ENCODE measurements around the gene PFDN6. TPM values are rescaled to one million over a fixed set of nuclear protein-coding genes. Genes with fewer than 3 reads are reported as not detected.

The PFDN6 gene
- total RNA-seq, 1 experiment from 2014 or later: 90.5 TPM

DNA sequence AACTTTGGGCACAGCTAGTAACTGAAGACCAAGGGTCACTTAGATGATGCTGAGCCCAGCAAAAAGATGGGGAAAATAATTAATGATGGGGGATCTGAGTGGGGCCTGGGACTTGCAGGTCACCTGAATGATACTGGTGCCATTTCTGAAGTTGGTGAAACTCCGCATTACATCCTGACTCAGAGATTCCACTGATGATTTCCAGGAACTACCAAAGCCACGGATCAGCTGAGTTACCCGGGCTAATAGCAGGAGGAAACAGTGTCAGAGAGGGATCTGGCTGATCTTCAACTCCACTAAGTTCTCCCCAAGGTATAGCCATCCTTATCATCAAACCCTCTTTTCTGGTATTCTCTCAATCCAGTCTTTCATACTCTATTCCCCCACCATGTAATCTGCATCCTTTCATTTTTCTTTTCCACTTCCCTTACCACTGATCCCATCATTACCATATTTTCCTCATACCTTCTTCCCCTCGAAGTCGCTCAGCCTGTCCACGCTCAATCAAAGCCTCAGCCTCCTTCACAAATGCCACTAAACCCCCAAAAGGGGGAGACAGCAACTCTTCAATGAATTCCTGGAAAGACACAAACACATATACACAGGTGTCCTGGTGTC lies 37.9 kb upstream of the PFDN6 start:
- ChIA-PET RAD21 (ENCODE audit: low non-redundant PET in 1 of 2, low total read pairs in 2 of 2, uncharacterized antibody in 2 of 2, unreplicated experiment in 2 of 2) (no interaction called here), POLR2A (interaction anchor here (3.7 to 4.0 kb wide), 2 partner anchors 10 to 20 kb away, joined by 19 to 24 read pairs; partner anchors contain the start of genes RPS18 and VPS52), CTCF (no interaction called here)
- ATAC-seq (no peak), DNase-seq (ENCODE audit: low read depth, low spot score) (no peak)
- Histone ChIP-seq H3K27me3 (ENCODE audit: insufficient read depth, low read length) (no peaks in the 10 kb centered on the region), H2AFZ (ENCODE audit: low read depth, low read length, poor library complexity, severe bottlenecking) (no peak overlapping the region), H3K9me3 (ENCODE audit: control insufficient read depth in 1 of 2, insufficient read depth in 1 of 2, low read depth in 1 of 2, low read length in 2 of 2) (no peaks in the 10 kb centered on the region), H3K4me3 (replicated peaks in 1 of 2; ENCODE audit: low read depth in 1 of 2, low read length in 2 of 2) (no peak overlapping the region), H3K9ac (ENCODE audit: low read length) (no peak overlapping the region), H3K9me2 (ENCODE audit: insufficient read depth) (no peaks in the 10 kb centered on the region), H3K27ac (ENCODE audit: low read depth, low read length) (no peak overlapping the region), H4K20me1 (ENCODE audit: insufficient read depth) (no peaks in the 10 kb centered on the region), H3K79me2 (ENCODE audit: insufficient read depth, low read length) (no peaks in the 10 kb centered on the region), H3K36me3 (ENCODE audit: control insufficient read depth in 1 of 2, insufficient read depth in 2 of 2, low read length in 2 of 2) (no peaks in the 10 kb centered on the region), H3K4me1 (ENCODE audit: control insufficient read depth in 1 of 2, insufficient read depth in 2 of 2, low read length in 2 of 2) (peaks cover 24 to 53% of the 10 kb centered on the region in 2 experiments), H3K4me2 (ENCODE audit: low read length) (no peak overlapping the region)
- TF ChIP-seq, protein P1, sequence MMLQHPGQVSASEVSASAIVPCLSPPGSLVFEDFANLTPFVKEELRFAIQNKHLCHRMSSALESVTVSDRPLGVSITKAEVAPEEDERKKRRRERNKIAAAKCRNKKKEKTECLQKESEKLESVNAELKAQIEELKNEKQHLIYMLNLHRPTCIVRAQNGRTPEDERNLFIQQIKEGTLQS (IDR thresholded peaks at IDR 0.05): no peak
- TF ChIP-seq, protein P2, sequence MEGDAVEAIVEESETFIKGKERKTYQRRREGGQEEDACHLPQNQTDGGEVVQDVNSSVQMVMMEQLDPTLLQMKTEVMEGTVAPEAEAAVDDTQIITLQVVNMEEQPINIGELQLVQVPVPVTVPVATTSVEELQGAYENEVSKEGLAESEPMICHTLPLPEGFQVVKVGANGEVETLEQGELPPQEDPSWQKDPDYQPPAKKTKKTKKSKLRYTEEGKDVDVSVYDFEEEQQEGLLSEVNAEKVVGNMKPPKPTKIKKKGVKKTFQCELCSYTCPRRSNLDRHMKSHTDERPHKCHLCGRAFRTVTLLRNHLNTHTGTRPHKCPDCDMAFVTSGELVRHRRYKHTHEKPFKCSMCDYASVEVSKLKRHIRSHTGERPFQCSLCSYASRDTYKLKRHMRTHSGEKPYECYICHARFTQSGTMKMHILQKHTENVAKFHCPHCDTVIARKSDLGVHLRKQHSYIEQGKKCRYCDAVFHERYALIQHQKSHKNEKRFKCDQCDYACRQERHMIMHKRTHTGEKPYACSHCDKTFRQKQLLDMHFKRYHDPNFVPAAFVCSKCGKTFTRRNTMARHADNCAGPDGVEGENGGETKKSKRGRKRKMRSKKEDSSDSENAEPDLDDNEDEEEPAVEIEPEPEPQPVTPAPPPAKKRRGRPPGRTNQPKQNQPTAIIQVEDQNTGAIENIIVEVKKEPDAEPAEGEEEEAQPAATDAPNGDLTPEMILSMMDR (IDR thresholded peaks at IDR 0.05 in 2 of 3, conservative IDR thresholded peaks at IDR 0.05 in 1 of 3; ENCODE audit: borderline replicate concordance in 1 of 3, insufficient read depth in 1 of 3, low read depth in 2 of 3, low read length in 2 of 3): no peak
- no peak for TF ChIP-seq TCF7L2 (IDR thresholded peaks at IDR 0.05; ENCODE audit: borderline replicate concordance, extremely low read depth, insufficient read depth, insufficient read length)
- peak; percentile 16; the same call in 1 of the 2 replicates for TF ChIP-seq RAD21 (IDR thresholded peaks at IDR 0.05; ENCODE audit: low read depth)
- TF ChIP-seq POLR2AphosphoS5 (IDR thresholded peaks at IDR 0.05; ENCODE audit: low read depth, low read length): no peak
- TF ChIP-seq JUND (IDR thresholded peaks at IDR 0.05): no peak
- intact Hi-C loops (cut with micrococcal nuclease): no loop called here
- BruUV-seq (replicated peaks): no TSS peak

DNA sequence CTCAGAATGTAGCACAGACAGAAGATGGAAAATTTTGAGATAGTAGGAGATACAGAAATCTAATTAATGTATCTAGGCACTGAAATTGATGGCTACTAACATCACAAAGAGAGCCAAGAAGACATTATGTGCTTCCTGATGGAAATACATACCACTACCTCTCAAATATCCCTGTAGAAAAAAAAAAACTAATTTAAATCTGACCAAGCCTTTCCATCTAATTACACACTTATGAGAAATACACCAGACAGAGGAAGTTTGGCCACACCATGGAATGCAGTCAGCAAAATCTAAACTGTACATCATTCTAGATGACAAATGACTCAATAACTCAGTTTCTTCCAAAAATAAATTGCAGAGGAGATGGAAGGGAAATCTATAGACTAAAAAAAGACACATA lies 36.6 kb upstream of the PFDN6 start:
- no peaks in the 10 kb centered on the region for H3K27me3 ChIP-seq (ENCODE audit: insufficient read depth, low read length)
- ATAC-seq: no peak
- BruUV-seq (replicated peaks): no TSS peak
- DNase-seq (ENCODE audit: low read depth, low spot score): no peak
- no peak overlapping the region for H3K4me2 ChIP-seq (ENCODE audit: low read length)
- H2AFZ ChIP-seq (ENCODE audit: low read depth, low read length, poor library complexity, severe bottlenecking): no peak overlapping the region
- no peaks in the 10 kb centered on the region for H4K20me1 ChIP-seq (ENCODE audit: insufficient read depth)
- H3K4me1 ChIP-seq (ENCODE audit: control insufficient read depth in 1 of 2, insufficient read depth in 2 of 2, low read length in 2 of 2): peaks cover 30 to 53% of the 10 kb centered on the region in 2 experiments
- POLR2A ChIA-PET: no interaction called here
- H3K9ac ChIP-seq (ENCODE audit: low read length): no peak overlapping the region
- no peaks in the 10 kb centered on the region for H3K9me2 ChIP-seq (ENCODE audit: insufficient read depth)
- H3K36me3 ChIP-seq (ENCODE audit: control insufficient read depth in 1 of 2, insufficient read depth in 2 of 2, low read length in 2 of 2): no peaks in the 10 kb centered on the region
- RAD21 ChIA-PET (ENCODE audit: low non-redundant PET in 1 of 2, low total read pairs in 2 of 2, uncharacterized antibody in 2 of 2, unreplicated experiment in 2 of 2): no interaction called here
- no peaks in the 10 kb centered on the region for H3K79me2 ChIP-seq (ENCODE audit: insufficient read depth, low read length)
- no peak overlapping the region for H3K27ac ChIP-seq (ENCODE audit: low read depth, low read length)
- CTCF ChIA-PET: no interaction called here
- no peak overlapping the region for H3K4me3 ChIP-seq (replicated peaks in 1 of 2; ENCODE audit: low read depth in 1 of 2, low read length in 2 of 2)
- H3K9me3 ChIP-seq (ENCODE audit: control insufficient read depth in 1 of 2, insufficient read depth in 1 of 2, low read depth in 1 of 2, low read length in 2 of 2): no peaks in the 10 kb centered on the region
- TF ChIP-seq ZFX (IDR thresholded peaks at IDR 0.05) (no peak), POLR2AphosphoS5 (IDR thresholded peaks at IDR 0.05; ENCODE audit: low read depth, low read length) (no peak), ELF1 (IDR thresholded peaks at IDR 0.05; ENCODE audit: borderline replicate concordance, low read depth) (no peak), SRF (IDR thresholded peaks at IDR 0.05; ENCODE audit: low read depth) (no peak), EZH2phosphoT487 (IDR thresholded peaks at IDR 0.05; ENCODE audit: borderline replicate concordance) (no peak)
- TF ChIP-seq, protein P3, sequence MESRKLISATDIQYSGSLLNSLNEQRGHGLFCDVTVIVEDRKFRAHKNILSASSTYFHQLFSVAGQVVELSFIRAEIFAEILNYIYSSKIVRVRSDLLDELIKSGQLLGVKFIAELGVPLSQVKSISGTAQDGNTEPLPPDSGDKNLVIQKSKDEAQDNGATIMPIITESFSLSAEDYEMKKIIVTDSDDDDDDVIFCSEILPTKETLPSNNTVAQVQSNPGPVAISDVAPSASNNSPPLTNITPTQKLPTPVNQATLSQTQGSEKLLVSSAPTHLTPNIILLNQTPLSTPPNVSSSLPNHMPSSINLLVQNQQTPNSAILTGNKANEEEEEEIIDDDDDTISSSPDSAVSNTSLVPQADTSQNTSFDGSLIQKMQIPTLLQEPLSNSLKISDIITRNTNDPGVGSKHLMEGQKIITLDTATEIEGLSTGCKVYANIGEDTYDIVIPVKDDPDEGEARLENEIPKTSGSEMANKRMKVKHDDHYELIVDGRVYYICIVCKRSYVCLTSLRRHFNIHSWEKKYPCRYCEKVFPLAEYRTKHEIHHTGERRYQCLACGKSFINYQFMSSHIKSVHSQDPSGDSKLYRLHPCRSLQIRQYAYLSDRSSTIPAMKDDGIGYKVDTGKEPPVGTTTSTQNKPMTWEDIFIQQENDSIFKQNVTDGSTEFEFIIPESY (IDR thresholded peaks at IDR 0.05; ENCODE audit: extremely low read depth, insufficient replicate concordance, low read length): no peak
- intact Hi-C loops (cut with micrococcal nuclease): no loop called here
